Breast epithelium (tissue), 3 donors: Measurements from ENCODE around the gene OSBPL2.

Source experiments
- POLR2AphosphoS5 ChIP-seq, 3 donors: sonication (generic); formaldehyde crosslinking; IDR thresholded peaks; one replicate each; pipeline ENCODE4 v1.6.1; 2017; ENCODE audit warnings: antibody characterized with exemption in 3 of 3
- TF ChIP-seq, protein P1 (sequence below), 3 donors: fragments of 450-650 bp; IDR thresholded peaks; one replicate each; pipeline ENCODE4 v1.5.1; 2016 to 2017; ENCODE audit warnings: antibody characterized with exemption in 3 of 3, mild to moderate bottlenecking in 3 of 3, moderate library complexity in 3 of 3

DNA sequence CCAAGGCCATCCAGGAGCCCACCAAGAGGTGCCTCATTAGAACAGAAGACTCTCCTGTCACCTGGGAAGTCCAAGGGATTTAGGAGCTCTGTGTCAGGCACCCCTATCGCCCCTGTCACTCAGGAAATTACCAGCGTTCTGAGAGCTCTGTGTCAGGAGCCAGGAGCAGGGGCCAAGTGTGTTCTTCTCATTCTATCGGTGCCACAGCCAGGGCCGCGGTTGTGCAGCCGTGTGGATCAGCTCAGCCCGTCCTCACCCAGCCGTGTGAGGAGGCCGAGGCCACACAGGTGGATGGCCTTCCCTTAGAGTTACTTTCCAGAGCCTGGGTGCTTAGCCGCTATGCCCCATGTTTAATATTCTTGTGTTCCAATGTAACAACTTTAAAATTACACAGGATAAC is 45.7 kb upstream of the OSBPL2 start:
- TF ChIP-seq, protein P1, sequence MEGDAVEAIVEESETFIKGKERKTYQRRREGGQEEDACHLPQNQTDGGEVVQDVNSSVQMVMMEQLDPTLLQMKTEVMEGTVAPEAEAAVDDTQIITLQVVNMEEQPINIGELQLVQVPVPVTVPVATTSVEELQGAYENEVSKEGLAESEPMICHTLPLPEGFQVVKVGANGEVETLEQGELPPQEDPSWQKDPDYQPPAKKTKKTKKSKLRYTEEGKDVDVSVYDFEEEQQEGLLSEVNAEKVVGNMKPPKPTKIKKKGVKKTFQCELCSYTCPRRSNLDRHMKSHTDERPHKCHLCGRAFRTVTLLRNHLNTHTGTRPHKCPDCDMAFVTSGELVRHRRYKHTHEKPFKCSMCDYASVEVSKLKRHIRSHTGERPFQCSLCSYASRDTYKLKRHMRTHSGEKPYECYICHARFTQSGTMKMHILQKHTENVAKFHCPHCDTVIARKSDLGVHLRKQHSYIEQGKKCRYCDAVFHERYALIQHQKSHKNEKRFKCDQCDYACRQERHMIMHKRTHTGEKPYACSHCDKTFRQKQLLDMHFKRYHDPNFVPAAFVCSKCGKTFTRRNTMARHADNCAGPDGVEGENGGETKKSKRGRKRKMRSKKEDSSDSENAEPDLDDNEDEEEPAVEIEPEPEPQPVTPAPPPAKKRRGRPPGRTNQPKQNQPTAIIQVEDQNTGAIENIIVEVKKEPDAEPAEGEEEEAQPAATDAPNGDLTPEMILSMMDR (IDR thresholded peaks at IDR 0.05): no peak
- no peak for TF ChIP-seq POLR2AphosphoS5 (IDR thresholded peaks at IDR 0.05)
